Breast epithelium (tissue), 4 donors: ENCODE measurements around the gene COPS6. TPM values are rescaled to one million over a fixed set of nuclear protein-coding genes. Genes with fewer than 3 reads are reported as not detected.

Source experiments
- DNase-seq, 2 donors: peaks; one replicate each; pipeline ENCODE4 v3.0.0-alpha.2; 2019; ENCODE audit warnings: low spot score in 2 of 2
- H3K27ac ChIP-seq, 2 donors: fragments of 200-600 bp; sonication (generic) in 1 of 2; one replicate each; pipeline ENCODE4 v1.5.1; 2016 to 2019; ENCODE audit warnings: mild to moderate bottlenecking in 1 of 2
- H3K27me3 ChIP-seq, 2 donors: fragments of 200-600 bp; sonication (generic) in 1 of 2; one replicate each; pipeline versions ENCODE4 v1.5.1 to v1.6.0; 2017 to 2019; ENCODE audit warnings: control low read depth in 1 of 2, mild to moderate bottlenecking in 1 of 2
- H3K36me3 ChIP-seq: fragments of 200-600 bp; one replicate; pipeline ENCODE4 v1.5.1; 2019
- H3K4me1 ChIP-seq, 2 donors: fragments of 200-600 bp; sonication (generic); one replicate each; pipeline ENCODE4 v1.5.1; 2016 to 2019; ENCODE audit warnings: control low read depth in 1 of 2
- H3K4me3 ChIP-seq, 3 donors: fragments of 200-600 bp; sonication (generic); 1 replicate in 2 of 3; 2 replicates in 1 of 3; pipeline ENCODE4 v1.5.1; 2016 to 2019; ENCODE audit warnings: mild to moderate bottlenecking in 3 of 3, moderate library complexity in 2 of 3
- H3K9me3 ChIP-seq, 2 donors: fragments of 200-600 bp; sonication (generic) in 1 of 2; one replicate each; pipeline ENCODE4 v1.5.1; 2016 to 2019; ENCODE audit warnings: control low read depth in 1 of 2
- POLR2A ChIP-seq: fragments of 450-650 bp; IDR thresholded peaks from one replicate; pipeline ENCODE4 v1.6.1; 2016; ENCODE audit warnings: antibody characterized with exemption, mild to moderate bottlenecking, moderate library complexity
- POLR2AphosphoS5 ChIP-seq, 3 donors: sonication (generic); formaldehyde crosslinking; IDR thresholded peaks; one replicate each; pipeline ENCODE4 v1.6.1; 2017; ENCODE audit warnings: antibody characterized with exemption in 3 of 3
- intact Hi-C: fragments of 100-400 bp; cut with DNase I; formaldehyde crosslinking; loops from one replicate; pipeline ENCODE4 v1.15.1; 2023; ENCODE audit warnings: low total_unique reads
- total RNA-seq, 3 donors: library from RNA; depleted of rRNA; stranded (reverse); fragments of >200 nt; gene quantifications; one replicate each; pipeline ENCODE4 v1.1.0, GENCODE V29; 2016
- TF ChIP-seq, protein P1 (sequence below), 3 donors: fragments of 450-650 bp; IDR thresholded peaks; one replicate each; pipeline ENCODE4 v1.5.1; 2016 to 2017; ENCODE audit warnings: antibody characterized with exemption in 3 of 3, mild to moderate bottlenecking in 3 of 3, moderate library complexity in 3 of 3

COPS6 gene
- total RNA-seq, 3 donors from 2014 or later, result 40.8 to 73.4 (median 49.6) TPM

GRCh38 chr7:100061518-100062193 is 27.1 kb upstream of the COPS6 start:
- TF ChIP-seq POLR2A, result no peak
- no peak for TF ChIP-seq POLR2AphosphoS5 (IDR thresholded peaks at IDR 0.05)
- TF ChIP-seq, protein P1, sequence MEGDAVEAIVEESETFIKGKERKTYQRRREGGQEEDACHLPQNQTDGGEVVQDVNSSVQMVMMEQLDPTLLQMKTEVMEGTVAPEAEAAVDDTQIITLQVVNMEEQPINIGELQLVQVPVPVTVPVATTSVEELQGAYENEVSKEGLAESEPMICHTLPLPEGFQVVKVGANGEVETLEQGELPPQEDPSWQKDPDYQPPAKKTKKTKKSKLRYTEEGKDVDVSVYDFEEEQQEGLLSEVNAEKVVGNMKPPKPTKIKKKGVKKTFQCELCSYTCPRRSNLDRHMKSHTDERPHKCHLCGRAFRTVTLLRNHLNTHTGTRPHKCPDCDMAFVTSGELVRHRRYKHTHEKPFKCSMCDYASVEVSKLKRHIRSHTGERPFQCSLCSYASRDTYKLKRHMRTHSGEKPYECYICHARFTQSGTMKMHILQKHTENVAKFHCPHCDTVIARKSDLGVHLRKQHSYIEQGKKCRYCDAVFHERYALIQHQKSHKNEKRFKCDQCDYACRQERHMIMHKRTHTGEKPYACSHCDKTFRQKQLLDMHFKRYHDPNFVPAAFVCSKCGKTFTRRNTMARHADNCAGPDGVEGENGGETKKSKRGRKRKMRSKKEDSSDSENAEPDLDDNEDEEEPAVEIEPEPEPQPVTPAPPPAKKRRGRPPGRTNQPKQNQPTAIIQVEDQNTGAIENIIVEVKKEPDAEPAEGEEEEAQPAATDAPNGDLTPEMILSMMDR (IDR thresholded peaks at IDR 0.05), result no peak
- no peak for DNase-seq
- H3K36me3 ChIP-seq, result no peaks in the 10 kb centered on the region

GRCh38 chr7:100063376-100063775 is 25.4 kb upstream of the COPS6 start:
- Histone ChIP-seq H3K27me3 (no peaks in the 10 kb centered on the region), H3K27ac (no peak overlapping the region), H3K4me3 (no peak overlapping the region), H3K36me3 (no peaks in the 10 kb centered on the region), H3K9me3 (no peaks in the 10 kb centered on the region), H3K4me1 (no peaks in the 10 kb centered on the region)
- DNase-seq, result no peak
- intact Hi-C loops, result no loop called here
- no peak for TF ChIP-seq POLR2AphosphoS5 (IDR thresholded peaks at IDR 0.05)
- TF ChIP-seq, protein P1 (IDR thresholded peaks at IDR 0.05), result no peak
- no peak for TF ChIP-seq POLR2A

More at GRCh38 chr7:100061518-100062193, 27.1 kb upstream of the COPS6 start:
- Histone ChIP-seq H3K4me1 (no peaks in the 10 kb centered on the region), H3K27me3 (no peaks in the 10 kb centered on the region), H3K9me3 (no peaks in the 10 kb centered on the region), H3K4me3 (no peak overlapping the region), H3K27ac (no peak overlapping the region)
- intact Hi-C loops, result no loop called here

DNA sequence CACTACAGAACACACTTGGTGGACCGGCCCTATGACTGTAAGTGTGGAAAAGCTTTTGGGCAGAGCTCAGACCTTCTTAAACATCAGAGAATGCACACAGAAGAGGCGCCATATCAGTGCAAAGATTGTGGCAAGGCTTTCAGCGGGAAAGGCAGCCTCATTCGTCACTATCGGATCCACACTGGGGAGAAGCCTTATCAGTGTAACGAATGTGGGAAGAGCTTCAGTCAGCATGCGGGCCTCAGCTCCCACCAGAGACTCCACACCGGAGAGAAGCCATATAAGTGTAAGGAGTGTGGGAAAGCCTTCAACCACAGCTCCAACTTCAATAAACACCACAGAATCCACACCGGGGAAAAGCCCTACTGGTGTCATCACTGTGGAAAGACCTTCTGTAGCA is 24.6 kb upstream of the COPS6 start:
- Histone ChIP-seq H3K4me1 (no peaks in the 10 kb centered on the region), H3K27ac (no peak overlapping the region), H3K36me3 (no peaks in the 10 kb centered on the region), H3K9me3 (no peaks in the 10 kb centered on the region), H3K27me3 (no peaks in the 10 kb centered on the region), H3K4me3 (no peak overlapping the region)
- TF ChIP-seq POLR2A (no peak), POLR2AphosphoS5 (IDR thresholded peaks at IDR 0.05) (no peak)
- TF ChIP-seq, protein P1 (IDR thresholded peaks at IDR 0.05), result no peak
- DNase-seq, result no peak
- intact Hi-C loops, result no loop called here

DNA sequence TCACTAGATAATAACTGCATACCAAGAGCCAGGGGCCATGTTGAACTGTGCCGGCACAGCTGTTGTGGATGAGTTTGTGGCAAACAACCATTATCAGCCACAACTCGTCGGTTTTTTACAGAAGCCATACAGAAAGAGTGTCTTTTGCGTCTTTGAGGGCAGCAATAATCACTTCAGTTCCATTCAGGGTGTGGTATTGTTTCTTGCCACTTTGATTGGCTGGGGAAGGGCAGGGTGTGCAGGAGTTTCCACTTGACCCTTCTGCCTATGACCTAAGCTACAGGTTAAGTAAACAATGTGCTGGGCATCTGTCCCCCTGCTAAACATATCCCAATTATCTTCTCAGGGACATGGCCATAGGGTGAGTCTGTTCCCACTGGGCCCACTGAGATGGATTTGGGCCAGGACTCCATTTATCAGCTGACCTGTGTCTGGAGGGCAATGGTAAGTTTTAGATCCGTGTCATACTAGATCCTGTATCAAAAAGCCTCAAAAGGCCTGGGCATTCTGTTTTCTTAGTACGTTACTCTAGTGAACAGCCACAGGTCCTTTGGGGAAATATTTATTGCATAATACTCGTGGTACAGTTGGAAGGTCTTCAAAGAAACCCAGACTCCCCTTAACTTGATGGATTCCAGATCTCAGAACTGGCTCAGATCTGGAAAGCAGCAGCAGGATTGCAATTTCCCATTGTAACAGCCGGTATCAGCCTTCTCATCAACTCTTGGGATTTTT is 23.1 kb upstream of the COPS6 start:
- peaks cover 4 to 10% of the 10 kb centered on the region in 2 donors for H3K9me3 ChIP-seq
- H3K4me3 ChIP-seq, result no peak overlapping the region
- H3K27ac ChIP-seq, result peak overlapping the region; percentile 22 to 42
- no peaks in the 10 kb centered on the region for H3K27me3 ChIP-seq
- no peaks in the 10 kb centered on the region for H3K4me1 ChIP-seq
- TF ChIP-seq POLR2AphosphoS5 (IDR thresholded peaks at IDR 0.05) (peak in 1 of 3 donors; percentile 85), POLR2A (no peak)
- no peak for DNase-seq
- intact Hi-C loops, result no loop called here
- H3K36me3 ChIP-seq, result peaks cover 4% of the 10 kb centered on the region

DNA sequence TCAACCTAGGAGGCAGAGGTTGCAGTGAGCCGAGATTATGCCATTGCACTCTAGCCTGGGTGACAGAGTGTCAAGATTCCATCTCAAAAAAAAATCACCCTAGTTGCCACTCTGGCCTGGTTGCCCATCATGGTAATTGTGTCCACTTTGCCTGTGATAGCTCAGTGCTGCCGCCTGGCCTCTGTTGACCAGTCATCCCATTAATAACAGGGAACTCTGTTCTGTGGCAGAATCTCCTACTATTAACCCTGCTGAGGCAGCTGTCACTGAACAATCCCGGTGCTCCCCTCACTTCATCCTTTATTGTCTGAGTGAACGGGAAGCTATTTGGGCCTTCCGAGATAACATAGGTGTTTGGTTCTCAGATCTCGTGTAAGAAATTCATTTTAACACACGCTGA is 21.8 kb upstream of the COPS6 start:
- no peak for DNase-seq
- Histone ChIP-seq H3K27me3 (no peaks in the 10 kb centered on the region), H3K36me3 (peaks cover 17% of the 10 kb centered on the region), H3K4me1 (no peaks in the 10 kb centered on the region), H3K9me3 (peaks cover 18 to 23% of the 10 kb centered on the region in 2 donors), H3K4me3 (no peak overlapping the region), H3K27ac (no peak overlapping the region)
- intact Hi-C loops, result no loop called here
- TF ChIP-seq POLR2A, result no peak
- TF ChIP-seq POLR2AphosphoS5 (IDR thresholded peaks at IDR 0.05), result no peak
- TF ChIP-seq, protein P1 (IDR thresholded peaks at IDR 0.05), result no peak
